T-helper 17 cell (primary cell): ENCODE measurements around the gene LMF2. TPM values are rescaled to one million over a fixed set of nuclear protein-coding genes. Genes with fewer than 3 reads are reported as not detected.
A peak's percentile ranks its signal among the peaks of the same experiment; 100 is the strongest.

Source experiments
- ATAC-seq: fragments of 150-1000 bp; cut with Tn5 transposase; 2 replicates; pipeline ENCODE4 v1.10.0; 2021; ENCODE audit warnings: mild to moderate bottlenecking, moderate library complexity
- DNase-seq, 3 donors: peaks; one replicate each; pipeline versions ENCODE4 v3.0.0 to v3.0.0-alpha.2; 2020 to 2021
- H3K9me3 ChIP-seq: one replicate; pipeline ENCODE4 v1.7.0; 2013; ENCODE audit warnings: low read length, mild to moderate bottlenecking; ENCODE audit not compliant: control insufficient read depth, poor library complexity, severe bottlenecking
- H3K27ac Mint-ChIP-seq: one replicate; pipeline ENCODE4 v1.8.0; 2022; ENCODE audit warnings: mild to moderate bottlenecking, moderate library complexity, mixed read lengths
- H3K27me3 Mint-ChIP-seq: one replicate; pipeline ENCODE4 v1.8.0; 2022; ENCODE audit warnings: mixed read lengths
- H3K36me3 Mint-ChIP-seq: one replicate; pipeline ENCODE4 v1.8.0; 2022; ENCODE audit warnings: low read depth, mixed read lengths
- H3K4me1 Mint-ChIP-seq: one replicate; pipeline ENCODE4 v1.8.0; 2022; ENCODE audit warnings: mild to moderate bottlenecking, mixed read lengths
- H3K4me3 Mint-ChIP-seq: one replicate; pipeline ENCODE4 v1.8.0; 2022; ENCODE audit warnings: mild to moderate bottlenecking, moderate library complexity, mixed read lengths
- total RNA-seq, 4 donors: library from RNA in 2 of 4; stranded (reverse) in 2 of 4; gene quantifications; one replicate each; pipeline ENCODE4 v1.2.3 and lab custom pipeline; 2022 to 2026

LMF2 gene
- total RNA-seq, 2 donors from 2014 or later = 110 to 130 TPM

- H3K27me3 Mint-ChIP-seq = no peaks in the 10 kb centered on the region
- no peaks in the 10 kb centered on the region for H3K9me3 ChIP-seq
- H3K4me1 Mint-ChIP-seq = peaks cover 50% of the 10 kb centered on the region
- H3K36me3 Mint-ChIP-seq = peaks cover 7% of the 10 kb centered on the region
- H3K27ac Mint-ChIP-seq = peak overlapping the region; percentile 97
- ATAC-seq (no peak), DNase-seq (no peak)
- H3K4me3 Mint-ChIP-seq = peak overlapping the region; percentile 82
Observed at GRCh38 chr22:50471197-50471847, 36.2 kb downstream of the LMF2 start.

GRCh38 chr22:50470491-50470890 is 37.0 kb downstream of the LMF2 start:
- peak overlapping the region; percentile 97 for H3K27ac Mint-ChIP-seq
- no peaks in the 10 kb centered on the region for H3K9me3 ChIP-seq
- peaks cover 7% of the 10 kb centered on the region for H3K36me3 Mint-ChIP-seq
- ATAC-seq (no peak), DNase-seq (no peak)
- no peaks in the 10 kb centered on the region for H3K27me3 Mint-ChIP-seq
- peaks cover 51% of the 10 kb centered on the region for H3K4me1 Mint-ChIP-seq
- H3K4me3 Mint-ChIP-seq = peak overlapping the region; percentile 82

- Mint-ChIP-seq H3K4me3 (peak overlapping the region; percentile 82), H3K27ac (peak overlapping the region; percentile 97), H3K4me1 (peaks cover 47% of the 10 kb centered on the region), H3K36me3 (peaks cover 7% of the 10 kb centered on the region), H3K27me3 (no peaks in the 10 kb centered on the region)
- H3K9me3 ChIP-seq = no peaks in the 10 kb centered on the region
- ATAC-seq = peak; percentile 90
- DNase-seq = peak; percentile 88 to 97 (median 92)
Observed at GRCh38 chr22:50469377-50470305, 37.9 kb downstream of the LMF2 start.

GRCh38 chr22:50468626-50469025 is 38.9 kb downstream of the LMF2 start:
- Mint-ChIP-seq H3K27ac (peak overlapping the region; percentile 97), H3K27me3 (no peaks in the 10 kb centered on the region), H3K36me3 (peaks cover 7% of the 10 kb centered on the region), H3K4me1 (peaks cover 42% of the 10 kb centered on the region), H3K4me3 (peak overlapping the region; percentile 82)
- DNase-seq (no peak), ATAC-seq (no peak)
- H3K9me3 ChIP-seq = no peaks in the 10 kb centered on the region

GRCh38 chr22:50467773-50468440 is 39.6 kb downstream of the LMF2 start:
- no peak for ATAC-seq
- no peaks in the 10 kb centered on the region for H3K9me3 ChIP-seq
- DNase-seq = no peak
- peak overlapping the region; percentile 97 for H3K27ac Mint-ChIP-seq
- H3K36me3 Mint-ChIP-seq = peaks cover 4% of the 10 kb centered on the region
- H3K4me1 Mint-ChIP-seq = peaks cover 35% of the 10 kb centered on the region
- no peak overlapping the region for H3K4me3 Mint-ChIP-seq
- no peaks in the 10 kb centered on the region for H3K27me3 Mint-ChIP-seq

GRCh38 chr22:50467341-50467740 is 40.2 kb downstream of the LMF2 start:
- H3K4me3 Mint-ChIP-seq = no peak overlapping the region
- H3K36me3 Mint-ChIP-seq = peaks cover 4% of the 10 kb centered on the region
- no peaks in the 10 kb centered on the region for H3K27me3 Mint-ChIP-seq
- no peak for ATAC-seq
- H3K9me3 ChIP-seq = no peaks in the 10 kb centered on the region
- no peak for DNase-seq
- H3K27ac Mint-ChIP-seq = peak overlapping the region; percentile 74
- peaks cover 31% of the 10 kb centered on the region for H3K4me1 Mint-ChIP-seq

GRCh38 chr22:50465066-50465930 is 42.2 kb downstream of the LMF2 start:
- peaks cover 16% of the 10 kb centered on the region for H3K4me1 Mint-ChIP-seq
- no peaks in the 10 kb centered on the region for H3K9me3 ChIP-seq
- no peak overlapping the region for H3K27ac Mint-ChIP-seq
- peaks cover 7% of the 10 kb centered on the region for H3K36me3 Mint-ChIP-seq
- H3K4me3 Mint-ChIP-seq = no peak overlapping the region
- no peak for DNase-seq
- ATAC-seq = no peak
- no peaks in the 10 kb centered on the region for H3K27me3 Mint-ChIP-seq

GRCh38 chr22:50464451-50464850 is 43.1 kb downstream of the LMF2 start:
- H3K27ac Mint-ChIP-seq = no peak overlapping the region
- peaks cover 7% of the 10 kb centered on the region for H3K36me3 Mint-ChIP-seq
- H3K9me3 ChIP-seq = no peaks in the 10 kb centered on the region
- peaks cover 14% of the 10 kb centered on the region for H3K4me1 Mint-ChIP-seq
- H3K4me3 Mint-ChIP-seq = no peak overlapping the region
- ATAC-seq (no peak), DNase-seq (no peak)
- H3K27me3 Mint-ChIP-seq = no peaks in the 10 kb centered on the region

GRCh38 chr22:50463188-50463900 is 44.2 kb downstream of the LMF2 start:
- H3K27ac Mint-ChIP-seq = no peak overlapping the region
- no peak overlapping the region for H3K4me3 Mint-ChIP-seq
- H3K27me3 Mint-ChIP-seq = no peaks in the 10 kb centered on the region
- peaks cover 8% of the 10 kb centered on the region for H3K4me1 Mint-ChIP-seq
- DNase-seq (no peak), ATAC-seq (no peak)
- H3K9me3 ChIP-seq = no peaks in the 10 kb centered on the region
- peaks cover 7% of the 10 kb centered on the region for H3K36me3 Mint-ChIP-seq

GRCh38 chr22:50461979-50462540 is 45.4 kb downstream of the LMF2 start:
- H3K9me3 ChIP-seq = no peaks in the 10 kb centered on the region
- Mint-ChIP-seq H3K4me1 (peaks cover 8% of the 10 kb centered on the region), H3K27me3 (no peaks in the 10 kb centered on the region), H3K4me3 (no peak overlapping the region), H3K36me3 (peaks cover 7% of the 10 kb centered on the region), H3K27ac (no peak overlapping the region)
- ATAC-seq (no peak), DNase-seq (no peak)

- no peak overlapping the region for H3K4me3 Mint-ChIP-seq
- peaks cover 2% of the 10 kb centered on the region for H3K36me3 Mint-ChIP-seq
- no peaks in the 10 kb centered on the region for H3K9me3 ChIP-seq
- peaks cover 7% of the 10 kb centered on the region for H3K4me1 Mint-ChIP-seq
- ATAC-seq = no peak
- no peak overlapping the region for H3K27ac Mint-ChIP-seq
- no peaks in the 10 kb centered on the region for H3K27me3 Mint-ChIP-seq
- no peak for DNase-seq
Observed at GRCh38 chr22:50461536-50461935, 46.0 kb downstream of the LMF2 start.

- Mint-ChIP-seq H3K27me3 (no peaks in the 10 kb centered on the region), H3K4me3 (no peak overlapping the region)
- no peak for ATAC-seq
Observed at GRCh38 chr22:50460938-50461337, 46.6 kb downstream of the LMF2 start.

More at GRCh38 chr22:50460938-50461337, 46.6 kb downstream of the LMF2 start:
- H3K27ac Mint-ChIP-seq = no peak overlapping the region
- no peak for DNase-seq
- H3K4me1 Mint-ChIP-seq = peaks cover 5% of the 10 kb centered on the region
- peaks cover 2% of the 10 kb centered on the region for H3K36me3 Mint-ChIP-seq
- H3K9me3 ChIP-seq = no peaks in the 10 kb centered on the region
